Measurements from ENCODE around the gene TUBB1. TPM values are rescaled to one million over a fixed set of nuclear protein-coding genes. Genes with fewer than 3 reads are reported as not detected.

The TUBB1 gene
- total RNA-seq, 8 experiments from 2014 or later = 0.57 to 3.4 (median 0.79) TPM

- in situ Hi-C loops (cut with MboI; ENCODE audit: low pct_unique_long_range_greater_than_20kb in 2 of 9, low sequenced_read_pairs in 9 of 9, unreplicated experiment in 9 of 9) = no loop called here
- ATAC-seq (replicated peaks in 6 of 8) = no peak
- no peak overlapping the region for H3K27ac ChIP-seq
- H3K4me3 ChIP-seq = no peak overlapping the region
- WGBS, 10 experiments = 82 to 100% (median 89%) methylated on average over 2 to 15 of the region's 23 CpGs; no CpG with 5 or more reads in 3 of the 10 experiments
- H3K4me1 ChIP-seq (replicated peaks in 1 of 2) = peaks cover 0 to 28% of the 10 kb centered on the region in 2 donors
Measured at GRCh38 chr20:58993332-58994248, 25.6 kb upstream of the TUBB1 start.

GRCh38 chr20:58994390-58995159 is 24.7 kb upstream of the TUBB1 start:
- 16 to 100% (median 78%) methylated on average over 2 to 10 of the region's 17 CpGs; no CpG with 5 or more reads in 2 of the 10 experiments for WGBS, 10 experiments
- in situ Hi-C loops (cut with MboI; ENCODE audit: low pct_unique_long_range_greater_than_20kb in 2 of 9, low sequenced_read_pairs in 9 of 9, unreplicated experiment in 9 of 9) = no loop called here
- H3K4me3 ChIP-seq = no peak overlapping the region
- no peak overlapping the region for H3K27ac ChIP-seq
- H3K4me1 ChIP-seq (replicated peaks in 1 of 2) = peaks cover 0 to 28% of the 10 kb centered on the region in 2 donors
- ATAC-seq (replicated peaks in 6 of 8) = no peak

GRCh38 chr20:58995461-58996225 is 23.6 kb upstream of the TUBB1 start:
- in situ Hi-C loops (cut with MboI; ENCODE audit: low pct_unique_long_range_greater_than_20kb in 2 of 9, low sequenced_read_pairs in 9 of 9, unreplicated experiment in 9 of 9) = no loop called here
- peak in 2 of 8 experiments; percentile 8 to 19 for ATAC-seq (replicated peaks in 6 of 8)

GRCh38 chr20:58996226-58996611 is 23.0 kb upstream of the TUBB1 start:
- in situ Hi-C loops (cut with MboI; ENCODE audit: low pct_unique_long_range_greater_than_20kb in 2 of 9, low sequenced_read_pairs in 9 of 9, unreplicated experiment in 9 of 9) = no loop called here
- H3K4me1 ChIP-seq (replicated peaks in 1 of 2) = peaks cover 0 to 26% of the 10 kb centered on the region in 2 donors

More at GRCh38 chr20:58995461-58996225, 23.6 kb upstream of the TUBB1 start:
- WGBS, 10 experiments = 28 to 100% (median 60%) methylated on average over 1 to 12 of the region's 18 CpGs; no CpG with 5 or more reads in 1 of the 10 experiments
- Histone ChIP-seq H3K4me1 (replicated peaks in 1 of 2) (peaks cover 0 to 28% of the 10 kb centered on the region in 2 donors), H3K27ac (peak overlapping the region in 1 of 2 donors; percentile 6), H3K4me3 (no peak overlapping the region)

GRCh38 chr20:58997141-58997770 is 22.0 kb upstream of the TUBB1 start:
- H3K4me3 ChIP-seq = no peak overlapping the region
- H3K27ac ChIP-seq = no peak overlapping the region
- 85 to 100% (median 95%) methylated on average over 1 to 19 of the region's 24 CpGs for WGBS, 10 experiments
- in situ Hi-C loops (cut with MboI; ENCODE audit: low pct_unique_long_range_greater_than_20kb in 2 of 9, low sequenced_read_pairs in 9 of 9, unreplicated experiment in 9 of 9) = no loop called here
- peaks cover 0 to 24% of the 10 kb centered on the region in 2 donors for H3K4me1 ChIP-seq (replicated peaks in 1 of 2)
- peak in 1 of 8 experiments; percentile 25 for ATAC-seq (replicated peaks in 6 of 8)

More at GRCh38 chr20:58996226-58996611, 23.0 kb upstream of the TUBB1 start:
- Histone ChIP-seq H3K4me3 (no peak overlapping the region), H3K27ac (peak overlapping the region in 1 of 2 donors; percentile 6)
- 0 to 100% (median 90%) methylated on average over 1 to 8 of the region's 12 CpGs; no CpG with 5 or more reads in 3 of the 10 experiments for WGBS, 10 experiments
- ATAC-seq (replicated peaks in 6 of 8) = no peak

- WGBS, 10 experiments = 80 to 100% (median 96%) methylated on average over 1 to 9 of the region's 11 CpGs; no CpG with 5 or more reads in 1 of the 10 experiments
- ATAC-seq (replicated peaks in 6 of 8) = no peak
Measured at GRCh38 chr20:58998656-58999055, 20.6 kb upstream of the TUBB1 start.

GRCh38 chr20:59000326-59000725 is 18.9 kb upstream of the TUBB1 start:
- Histone ChIP-seq H3K4me3 (no peak overlapping the region), H3K27ac (no peak overlapping the region), H3K4me1 (replicated peaks in 1 of 2) (peaks cover 4 to 20% of the 10 kb centered on the region in 2 donors)
- 57 to 100% (median 80%) methylated on average over 1 to 2 of the region's 3 CpGs; no CpG with 5 or more reads in 6 of the 10 experiments for WGBS, 10 experiments
- in situ Hi-C loops (cut with MboI; ENCODE audit: low pct_unique_long_range_greater_than_20kb in 2 of 9, low sequenced_read_pairs in 9 of 9, unreplicated experiment in 9 of 9) = no loop called here
- no peak for ATAC-seq (replicated peaks in 6 of 8)

More at GRCh38 chr20:58998656-58999055, 20.6 kb upstream of the TUBB1 start:
- Histone ChIP-seq H3K4me3 (no peak overlapping the region), H3K27ac (no peak overlapping the region), H3K4me1 (replicated peaks in 1 of 2) (peaks cover 4 to 32% of the 10 kb centered on the region in 2 donors)
- in situ Hi-C loops (cut with MboI; ENCODE audit: low pct_unique_long_range_greater_than_20kb in 2 of 9, low sequenced_read_pairs in 9 of 9, unreplicated experiment in 9 of 9) = no loop called here

GRCh38 chr20:59001068-59001448 is 18.2 kb upstream of the TUBB1 start:
- WGBS, 10 experiments = 67 to 70% (median 70%) methylated on average over 2 to 5 of the region's 13 CpGs; no CpG with 5 or more reads in 7 of the 10 experiments
- H3K27ac ChIP-seq = no peak overlapping the region
- H3K4me3 ChIP-seq = no peak overlapping the region
- in situ Hi-C loops (cut with MboI; ENCODE audit: low pct_unique_long_range_greater_than_20kb in 2 of 9, low sequenced_read_pairs in 9 of 9, unreplicated experiment in 9 of 9) = no loop called here
- peaks cover 4 to 13% of the 10 kb centered on the region in 2 donors for H3K4me1 ChIP-seq (replicated peaks in 1 of 2)
- no peak for ATAC-seq (replicated peaks in 6 of 8)

GRCh38 chr20:59001449-59002171 is 17.6 kb upstream of the TUBB1 start:
- no peak for ATAC-seq (replicated peaks in 6 of 8)
- Histone ChIP-seq H3K27ac (no peak overlapping the region), H3K4me3 (no peak overlapping the region), H3K4me1 (replicated peaks in 1 of 2) (peaks cover 6 to 11% of the 10 kb centered on the region in 2 donors)
- in situ Hi-C loops (cut with MboI; ENCODE audit: low pct_unique_long_range_greater_than_20kb in 2 of 9, low sequenced_read_pairs in 9 of 9, unreplicated experiment in 9 of 9) = no loop called here
- WGBS, 10 experiments = 67 to 100% (median 93%) methylated on average over 3 to 14 of the region's 27 CpGs; no CpG with 5 or more reads in 6 of the 10 experiments

GRCh38 chr20:59002388-59002787 is 16.8 kb upstream of the TUBB1 start:
- Histone ChIP-seq H3K27ac (no peak overlapping the region), H3K4me3 (no peak overlapping the region), H3K4me1 (replicated peaks in 1 of 2) (peaks cover 7 to 17% of the 10 kb centered on the region in 2 donors)
- WGBS, 10 experiments = 60 to 100% (median 96%) methylated on average over 2 to 4 of the region's 8 CpGs; no CpG with 5 or more reads in 7 of the 10 experiments
- in situ Hi-C loops (cut with MboI; ENCODE audit: low pct_unique_long_range_greater_than_20kb in 2 of 9, low sequenced_read_pairs in 9 of 9, unreplicated experiment in 9 of 9) = no loop called here
- ATAC-seq (replicated peaks in 6 of 8) = no peak

GRCh38 chr20:59002874-59003399 is 16.3 kb upstream of the TUBB1 start:
- H3K27ac ChIP-seq = no peak overlapping the region
- peaks cover 7 to 20% of the 10 kb centered on the region in 2 donors for H3K4me1 ChIP-seq (replicated peaks in 1 of 2)
- ATAC-seq (replicated peaks in 6 of 8) = no peak
- WGBS, 10 experiments = 50 to 81% (median 73%) methylated on average over 2 to 9 of the region's 17 CpGs; no CpG with 5 or more reads in 5 of the 10 experiments
- H3K4me3 ChIP-seq = no peak overlapping the region
- in situ Hi-C loops (cut with MboI; ENCODE audit: low pct_unique_long_range_greater_than_20kb in 2 of 9, low sequenced_read_pairs in 9 of 9, unreplicated experiment in 9 of 9) = no loop called here
